ENCODE data around the gene STAMBP.

DNA sequence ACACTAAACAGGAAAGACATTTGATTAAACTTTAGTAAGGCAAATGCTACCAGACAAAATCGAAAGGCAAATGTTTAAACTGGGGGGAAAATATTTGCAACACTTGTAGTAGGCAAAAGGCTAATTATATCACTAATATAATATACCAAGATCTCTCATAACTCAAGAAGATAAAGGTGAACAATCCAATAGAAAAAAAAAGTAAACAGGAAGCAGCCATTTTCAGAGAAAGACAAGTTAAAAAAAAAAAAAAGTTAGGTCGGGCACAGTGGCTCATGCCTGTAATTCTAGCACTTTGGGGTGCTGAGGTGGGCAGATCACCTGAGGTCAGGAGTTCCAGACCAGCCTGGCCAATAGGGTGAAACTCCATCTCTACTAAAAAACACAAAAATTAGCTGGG is 59.6 kb downstream of the STAMBP start:
- TF ChIP-seq EZH2 (IDR thresholded peaks at IDR 0.05; ENCODE audit: low read length, unreplicated experiment) (no peak), EZH2phosphoT487 (IDR thresholded peaks at IDR 0.05; ENCODE audit: borderline replicate concordance, low read length) (no peak)
- TF ChIP-seq, protein P1, sequence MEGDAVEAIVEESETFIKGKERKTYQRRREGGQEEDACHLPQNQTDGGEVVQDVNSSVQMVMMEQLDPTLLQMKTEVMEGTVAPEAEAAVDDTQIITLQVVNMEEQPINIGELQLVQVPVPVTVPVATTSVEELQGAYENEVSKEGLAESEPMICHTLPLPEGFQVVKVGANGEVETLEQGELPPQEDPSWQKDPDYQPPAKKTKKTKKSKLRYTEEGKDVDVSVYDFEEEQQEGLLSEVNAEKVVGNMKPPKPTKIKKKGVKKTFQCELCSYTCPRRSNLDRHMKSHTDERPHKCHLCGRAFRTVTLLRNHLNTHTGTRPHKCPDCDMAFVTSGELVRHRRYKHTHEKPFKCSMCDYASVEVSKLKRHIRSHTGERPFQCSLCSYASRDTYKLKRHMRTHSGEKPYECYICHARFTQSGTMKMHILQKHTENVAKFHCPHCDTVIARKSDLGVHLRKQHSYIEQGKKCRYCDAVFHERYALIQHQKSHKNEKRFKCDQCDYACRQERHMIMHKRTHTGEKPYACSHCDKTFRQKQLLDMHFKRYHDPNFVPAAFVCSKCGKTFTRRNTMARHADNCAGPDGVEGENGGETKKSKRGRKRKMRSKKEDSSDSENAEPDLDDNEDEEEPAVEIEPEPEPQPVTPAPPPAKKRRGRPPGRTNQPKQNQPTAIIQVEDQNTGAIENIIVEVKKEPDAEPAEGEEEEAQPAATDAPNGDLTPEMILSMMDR (conservative IDR thresholded peaks at IDR 0.05; ENCODE audit: low read depth, low read length), result no peak

All from PC-3 (cell line).